GM13976 (cell line): ENCODE measurements around the gene MASP2.
A peak's percentile ranks its signal among the peaks of the same experiment; 100 is the strongest.
"Not testable (repeated sequence)": the region's sequence is repeated elsewhere in the genome, so short reads cannot be mapped to it uniquely, and the experiment has no call there.

Source experiments
- DNase-seq: peaks from one replicate; pipeline ENCODE4 v3.0.0; 2012; ENCODE audit warnings: low spot score
- CTCF ChIP-seq: IDR thresholded peaks from 2 replicates; pipeline ENCODE4 v1.5.1; 2012; ENCODE audit warnings: borderline replicate concordance, mild to moderate bottlenecking; ENCODE audit not compliant: insufficient read depth; ENCODE audit errors: extremely low read depth, missing control alignments, control extremely low read depth
- in situ Hi-C: fragments of 300-500 bp; cut with MboI; formaldehyde crosslinking; loops from one replicate; pipeline ENCODE4 v1.12.0; 2022; ENCODE audit warnings: low sequenced_read_pairs, mixed read lengths, inconsistent platforms; ENCODE audit not compliant: unreplicated experiment

The MASP2 gene

DNA sequence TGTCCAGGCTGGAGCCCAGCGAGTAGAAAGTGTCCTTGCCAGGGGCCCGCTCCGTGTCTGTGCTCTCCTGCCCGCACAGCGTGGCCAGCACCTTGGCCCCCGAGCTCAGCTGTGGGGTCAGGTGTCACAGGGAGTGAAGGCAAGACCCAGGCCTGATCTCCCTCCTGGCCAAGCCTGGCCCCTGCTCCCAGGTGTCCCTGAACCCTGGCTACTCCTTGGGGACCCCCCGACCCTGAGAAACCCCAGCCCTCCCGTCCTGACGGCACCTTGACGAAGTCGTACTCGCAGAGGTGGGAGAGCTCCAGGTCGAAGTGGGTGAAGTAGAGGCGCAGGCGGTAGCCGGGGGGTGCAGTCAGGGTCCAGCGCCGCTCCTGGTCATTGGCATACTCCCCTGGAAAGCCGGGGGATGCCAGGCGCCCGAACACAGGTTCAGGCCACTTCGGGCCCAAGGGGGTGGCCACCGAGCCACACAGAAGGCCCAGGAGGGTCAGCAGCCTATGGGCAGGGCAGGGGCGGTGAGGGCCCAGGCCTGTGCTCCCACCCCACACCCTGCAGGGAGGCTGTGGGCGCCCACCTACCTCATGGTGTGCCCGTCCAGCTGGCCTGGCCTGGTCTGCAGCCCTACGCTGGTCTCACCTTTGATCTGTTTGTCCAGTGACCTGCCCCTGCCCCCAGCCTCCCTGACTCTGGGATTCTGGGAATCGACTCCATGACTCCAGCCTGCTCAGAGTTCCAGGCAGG is at the start of gene MASP2:
TSS of gene MASP2 (minus strand) at position 615 of the 741 bp plus-strand sequence. CDS start at position 583, 32 bp downstream.
- no peak for TF ChIP-seq CTCF
- in situ Hi-C loops, result no loop called here
- DNase-seq, result peak; percentile 19

DNA sequence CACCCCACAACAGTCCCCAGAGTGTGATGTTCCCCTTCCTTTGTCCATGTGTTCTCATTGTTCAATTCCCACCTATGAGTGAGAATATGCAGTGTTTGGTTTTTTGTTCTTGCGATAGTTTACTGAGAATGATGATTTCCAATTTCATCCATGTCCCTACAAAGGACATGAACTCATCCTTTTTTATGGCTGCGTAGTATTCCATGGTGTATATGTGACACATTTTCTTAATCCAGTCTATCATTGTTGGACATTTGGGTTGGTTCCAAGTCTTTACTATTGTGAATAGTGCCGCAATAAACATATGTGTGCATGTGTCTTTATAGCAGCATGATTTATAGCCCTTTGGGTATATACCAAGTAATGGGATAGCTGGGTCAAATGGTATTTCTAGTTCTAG is 36.7 kb upstream of the MASP2 start:
- DNase-seq, in situ Hi-C loops: not testable (repeated sequence)

DNA sequence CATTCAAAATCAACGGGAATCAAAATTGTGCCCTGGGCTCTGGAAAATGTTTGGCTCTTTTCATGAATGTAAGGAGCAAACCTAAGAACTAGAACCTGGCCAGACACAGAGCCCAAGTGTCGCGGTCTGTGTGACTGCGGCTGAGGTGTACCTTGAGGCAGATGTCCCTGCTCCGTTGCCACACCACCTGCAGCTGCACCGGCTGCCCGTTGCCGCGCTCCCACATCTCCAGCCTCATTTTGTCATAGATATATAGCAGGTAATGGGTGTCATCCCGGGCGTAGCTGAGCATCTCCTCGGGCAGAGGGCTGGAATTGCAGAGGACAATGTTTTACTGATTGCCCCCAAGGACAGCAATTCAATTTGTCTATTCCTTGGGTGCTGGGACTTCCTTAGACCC is 33.9 kb upstream of the MASP2 start:
- in situ Hi-C loops, result no loop called here
- peak; percentile 3 for DNase-seq
- no peak for TF ChIP-seq CTCF

DNA sequence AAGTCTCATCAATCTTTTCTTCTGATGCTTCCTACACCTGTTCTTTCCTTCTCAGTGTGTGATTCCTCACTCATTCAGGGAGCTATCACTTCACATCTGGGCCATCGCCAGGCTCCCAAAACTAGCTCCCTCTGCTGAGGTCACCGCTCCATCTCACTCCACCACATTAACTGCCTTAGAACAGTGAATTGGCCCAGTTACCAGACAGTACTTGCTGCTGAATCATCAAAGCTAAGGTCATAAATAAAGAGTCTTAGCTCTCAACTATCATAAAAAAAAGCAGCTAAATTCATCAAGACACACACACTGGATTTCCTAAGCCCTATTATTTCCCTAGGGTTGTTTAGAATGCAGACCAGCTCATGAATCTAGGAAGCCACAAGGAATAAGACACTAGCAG is 31.6 kb upstream of the MASP2 start:
- in situ Hi-C loops, result no loop called here
- TF ChIP-seq CTCF, result no peak
- DNase-seq, result peak; percentile 8

DNA sequence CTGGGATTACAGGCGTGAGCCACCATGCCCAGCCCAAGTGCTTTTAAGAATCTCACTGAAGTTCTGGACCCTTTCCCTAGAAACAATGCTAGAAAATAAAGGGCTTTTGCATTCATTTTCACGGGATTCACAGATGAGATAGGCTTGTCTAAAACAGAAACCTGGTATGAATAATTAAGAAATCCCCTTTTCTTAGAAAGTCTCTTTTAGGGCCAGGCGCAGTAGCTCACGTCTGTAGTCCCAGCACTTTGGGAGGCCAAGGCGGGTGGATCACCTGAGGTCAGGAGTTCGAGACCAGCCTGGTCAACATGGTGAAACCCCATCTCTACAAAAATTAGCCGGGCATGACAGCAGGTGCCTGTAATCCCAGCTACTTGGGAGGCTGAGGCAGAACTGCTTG is 26.4 kb upstream of the MASP2 start:
- peak; percentile 69 for DNase-seq
- in situ Hi-C loops, result loop anchor here (25.0 kb wide), 1 partner anchor 564 kb away; no protein-coding TSS in a partner anchor

DNA sequence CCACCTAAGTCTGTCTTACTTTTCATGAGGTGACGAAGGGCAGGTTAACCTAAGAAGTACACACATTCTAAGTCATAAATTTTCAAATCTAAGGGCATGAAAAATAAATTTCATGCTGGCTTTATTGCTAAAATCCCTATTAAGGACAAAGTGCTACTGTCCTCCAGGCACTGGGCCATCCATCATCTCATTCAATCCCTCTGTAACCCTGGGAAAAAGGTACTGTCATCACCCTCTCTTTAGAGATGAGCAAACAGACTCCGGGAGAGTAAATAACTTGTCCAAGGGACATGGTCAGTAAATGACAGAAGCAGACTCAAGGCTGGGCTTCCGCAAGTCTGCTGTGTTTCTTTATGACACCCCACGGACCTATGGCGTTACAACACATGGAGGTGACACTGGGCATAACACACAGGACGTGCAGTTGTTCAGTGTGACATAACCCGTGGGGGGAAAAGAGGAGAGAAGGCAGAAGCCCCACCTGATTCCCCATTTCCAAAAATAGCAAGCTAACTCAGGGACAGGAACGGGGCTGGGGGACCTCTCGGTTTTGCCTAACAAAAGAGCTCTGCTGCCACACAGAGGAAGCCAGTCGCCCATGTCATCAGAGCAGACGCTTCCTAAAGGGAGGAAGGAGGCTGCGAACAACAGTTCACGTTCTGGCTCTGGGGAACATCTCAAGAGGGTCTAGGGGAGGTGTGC is 25.3 kb upstream of the MASP2 start:
- in situ Hi-C loops, result loop anchor here (25.0 kb wide), 1 partner anchor 565 kb away; no protein-coding TSS in a partner anchor
- TF ChIP-seq CTCF, result peak; percentile 48
- DNase-seq, result peak; percentile 70

- DNase-seq, result peak; percentile 11
- in situ Hi-C loops, result loop anchor here (25.0 kb wide), 1 partner anchor 566 kb away; no protein-coding TSS in a partner anchor
- TF ChIP-seq CTCF, result no peak
Measured at GRCh38 chr1:11071463-11072215, 24.6 kb upstream of the MASP2 start.
